Middle frontal gyrus (tissue), 1 donor: ENCODE data around the gene FIG4.
"Not testable (repeated sequence)": the region's sequence is repeated elsewhere in the genome, so short reads cannot be mapped to it uniquely, and the experiment has no call there.

Experiments
- DNase-seq: peaks from one replicate; pipeline ENCODE4 v3.0.0-alpha.2; 2015; ENCODE audit warnings: low spot score; ENCODE audit errors: extremely low spot score

FIG4 gene

GRCh38 chr6:109690737-109691621 is at the start of gene FIG4, which contains the start of gene AK9:
Gene FIG4, plus strand, starts transcription at chr6:109691296. Its CDS starts 140 bp downstream, at chr6:109691436.
Gene AK9, minus strand, starts transcription at chr6:109691202. Its CDS starts 15,457 bp downstream, at chr6:109675745.
- DNase-seq = peak; percentile 90

- DNase-seq = no peak
Observed at GRCh38 chr6:109644131-109644530, 47.0 kb upstream of the FIG4 start.

GRCh38 chr6:109653264-109653663 is 37.8 kb upstream of the FIG4 start:
- DNase-seq = no peak

GRCh38 chr6:109655761-109656262 is 35.3 kb upstream of the FIG4 start:
- no peak for DNase-seq

- no peak for DNase-seq
Observed at GRCh38 chr6:109660526-109661320, 30.4 kb upstream of the FIG4 start.

GRCh38 chr6:109662192-109662591 is 28.9 kb upstream of the FIG4 start:
- DNase-seq = no peak

- DNase-seq = no peak
Observed at GRCh38 chr6:109669811-109670210, 21.3 kb upstream of the FIG4 start.

- no peak for DNase-seq
Observed at GRCh38 chr6:109671733-109672132, 19.4 kb upstream of the FIG4 start.

GRCh38 chr6:109672175-109672574 is 18.9 kb upstream of the FIG4 start:
- no peak for DNase-seq

- no peak for DNase-seq
Observed at GRCh38 chr6:109672839-109673238, 18.3 kb upstream of the FIG4 start.

GRCh38 chr6:109676724-109677123 is 14.4 kb upstream of the FIG4 start:
- no peak for DNase-seq

- no peak for DNase-seq
Observed at GRCh38 chr6:109678240-109678639, 12.9 kb upstream of the FIG4 start.

- DNase-seq = not testable (repeated sequence)
Observed at GRCh38 chr6:109678661-109679505, 12.2 kb upstream of the FIG4 start.

GRCh38 chr6:109686566-109687265 is 4.4 kb upstream of the FIG4 start:
- DNase-seq = no peak

- DNase-seq = no peak
Observed at GRCh38 chr6:109687271-109687761, 3.8 kb upstream of the FIG4 start.

- no peak for DNase-seq
Observed at GRCh38 chr6:109690373-109690736, 741 bp upstream of the FIG4 start.

- no peak for DNase-seq
Observed at GRCh38 chr6:109693111-109693510, 2.0 kb downstream of the FIG4 start.

- DNase-seq = no peak
Observed at GRCh38 chr6:109695468-109695867, 4.4 kb downstream of the FIG4 start.

GRCh38 chr6:109696355-109696754 is 5.3 kb downstream of the FIG4 start:
- no peak for DNase-seq

GRCh38 chr6:109701221-109701620 is 10.1 kb downstream of the FIG4 start:
- no peak for DNase-seq
